ENCODE results near the gene SHMT1.
"Not testable (repeated sequence)": the region's sequence is repeated elsewhere in the genome, so short reads cannot be mapped to it uniquely, and the experiment has no call there.

Gene SHMT1

DNA sequence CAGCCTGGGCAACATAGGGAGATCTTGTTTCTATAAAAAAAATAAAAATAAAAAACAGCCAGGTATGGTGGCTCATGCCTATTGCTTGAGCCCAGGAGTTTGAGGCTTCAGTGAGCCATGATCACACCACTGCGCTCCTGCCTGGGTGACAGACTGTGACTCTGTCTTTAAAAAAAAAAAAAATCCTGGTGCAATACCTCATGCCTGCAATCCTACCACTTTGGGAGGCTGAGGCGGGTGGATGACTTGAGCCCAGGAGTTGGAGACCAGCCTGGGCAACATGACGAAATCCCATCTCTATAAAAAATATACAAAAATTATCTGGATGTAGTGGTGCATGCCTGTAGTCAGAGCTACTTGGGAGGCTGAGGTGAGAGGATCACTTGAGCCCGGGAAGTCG, 15.3 kb upstream of the SHMT1 start:
- not testable (repeated sequence) for DNase-seq (ENCODE audit: low spot score)

DNA sequence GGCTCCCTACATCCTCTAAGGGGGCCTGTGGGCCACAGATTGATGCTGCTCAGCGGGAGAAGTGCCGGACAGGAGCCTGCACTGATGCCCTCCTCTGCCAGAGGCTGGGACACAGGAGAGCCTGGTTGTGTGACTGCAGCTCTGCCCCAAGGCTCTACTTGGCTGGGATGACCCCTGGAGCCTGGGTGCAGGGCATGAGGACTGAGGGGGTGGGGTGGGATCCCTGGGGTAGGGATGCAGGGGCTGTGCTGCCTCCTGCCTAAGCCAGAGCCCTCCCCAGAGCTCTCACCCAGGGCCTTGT, 14.8 kb upstream of the SHMT1 start:
- no peak for DNase-seq (ENCODE audit: low spot score)

DNA sequence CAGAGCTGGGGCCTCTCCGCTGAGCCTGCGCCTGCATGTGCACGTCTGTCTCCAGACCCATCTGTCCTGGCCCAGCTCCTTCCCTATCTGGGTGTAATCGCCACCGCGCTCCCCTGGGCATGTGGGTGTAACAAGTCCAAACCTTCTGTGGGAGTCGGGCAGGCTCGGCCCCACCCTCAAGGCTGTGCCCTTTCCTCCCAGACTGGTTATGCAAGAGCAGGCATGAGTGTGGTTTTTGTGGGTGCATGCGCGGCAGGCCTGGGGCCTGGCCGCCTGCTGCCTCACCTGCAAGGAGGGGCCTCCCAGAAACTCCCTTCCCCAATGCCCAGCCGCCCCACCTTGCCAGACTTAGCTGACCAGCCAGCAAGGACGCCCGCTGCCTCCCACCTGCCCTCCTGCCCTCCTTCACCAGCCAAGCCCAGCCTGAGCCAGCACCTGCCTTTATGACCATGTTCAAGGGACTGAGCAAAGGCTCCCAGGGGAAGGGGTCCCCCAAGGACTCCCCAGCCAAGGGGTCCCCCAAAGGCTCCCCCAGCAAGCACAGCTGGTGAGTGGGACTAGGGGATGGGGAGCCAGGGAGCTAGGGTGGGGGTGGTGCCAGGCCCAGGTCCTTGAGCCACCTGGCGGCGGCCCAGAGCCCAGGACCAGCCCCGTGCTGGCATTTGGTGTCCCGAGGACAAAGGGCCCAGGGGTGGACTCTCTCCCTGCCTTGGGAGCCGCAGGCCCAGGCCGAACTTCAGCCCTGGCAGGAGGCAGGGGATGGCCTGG, 14.3 kb upstream of the SHMT1 start, which contains the start of gene EVPLL:
EVPLL (plus strand) TSS at position 342 of the 768 bp plus-strand sequence. CDS start 3,160 bp downstream, outside the sequence.
- no peak for DNase-seq (ENCODE audit: low spot score)

GRCh38 chr17:18374216-18374615, 10.9 kb upstream of the SHMT1 start:
- DNase-seq (ENCODE audit: low spot score) = no peak

GRCh38 chr17:18373181-18373580, 9.8 kb upstream of the SHMT1 start:
- not testable (repeated sequence) for DNase-seq (ENCODE audit: low spot score)

DNA sequence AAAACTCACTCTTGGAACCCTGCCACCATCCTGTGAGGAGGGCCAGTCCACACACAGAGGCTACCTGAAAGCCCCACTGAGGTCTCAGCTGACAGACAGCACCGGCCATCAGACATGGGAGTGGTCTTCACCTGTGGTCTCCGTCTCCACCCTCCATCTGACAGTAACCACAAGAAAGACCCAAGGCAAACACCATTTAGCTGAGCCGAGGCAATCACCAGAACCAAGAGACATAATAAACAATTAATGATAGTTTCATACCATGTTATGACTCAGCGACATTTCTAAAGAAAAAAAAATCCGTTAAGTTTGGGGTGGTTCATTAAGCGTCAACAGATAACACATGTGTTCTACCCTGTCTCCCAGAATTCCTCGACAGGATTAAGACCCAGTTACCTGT, 8.1 kb upstream of the SHMT1 start:
- DNase-seq (ENCODE audit: low spot score) = no peak

- no peak for DNase-seq (ENCODE audit: low spot score)
Measured at GRCh38 chr17:18370761-18371160, 7.4 kb upstream of the SHMT1 start.

DNA sequence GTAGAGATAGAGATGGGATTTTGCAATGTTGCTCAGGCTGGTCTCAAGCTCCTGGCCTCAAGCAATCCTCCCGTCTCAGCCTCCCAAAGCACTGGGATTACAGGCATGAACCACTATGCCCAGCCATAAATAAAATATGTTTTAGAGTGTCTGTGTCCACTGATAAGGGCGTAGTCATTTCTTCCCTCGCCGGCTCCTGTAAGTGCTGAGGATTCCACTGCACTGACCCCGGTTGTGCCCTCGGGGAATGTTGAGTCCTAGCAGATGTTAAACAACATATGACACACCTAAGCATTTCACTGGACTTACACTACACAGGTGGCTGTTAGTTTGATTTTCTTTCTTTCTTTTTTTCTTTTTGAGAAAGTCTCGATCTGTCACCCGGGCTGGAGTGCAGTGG, 5.6 kb upstream of the SHMT1 start:
- no peak for DNase-seq (ENCODE audit: low spot score)

DNA sequence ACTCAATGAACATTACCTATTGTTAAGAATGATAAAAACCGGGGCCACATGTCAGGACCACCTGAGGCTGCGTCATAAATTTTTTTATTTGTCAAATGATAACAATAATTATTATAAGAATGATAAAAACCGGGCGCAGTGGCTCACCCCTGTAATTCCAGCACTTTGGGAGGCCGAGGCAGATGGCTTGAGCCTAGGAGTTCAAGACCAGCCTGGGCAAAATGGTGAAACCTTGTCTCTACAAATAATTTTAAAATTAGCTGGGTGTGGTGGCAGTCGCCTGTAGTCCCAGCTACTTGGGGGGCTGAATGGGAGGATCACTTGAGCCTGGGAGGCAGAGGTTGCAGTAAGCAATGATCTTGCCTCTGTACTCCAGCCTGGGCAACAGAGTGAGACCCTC, 816 bp upstream of the SHMT1 start:
- DNase-seq (ENCODE audit: low spot score) = no peak

DNA sequence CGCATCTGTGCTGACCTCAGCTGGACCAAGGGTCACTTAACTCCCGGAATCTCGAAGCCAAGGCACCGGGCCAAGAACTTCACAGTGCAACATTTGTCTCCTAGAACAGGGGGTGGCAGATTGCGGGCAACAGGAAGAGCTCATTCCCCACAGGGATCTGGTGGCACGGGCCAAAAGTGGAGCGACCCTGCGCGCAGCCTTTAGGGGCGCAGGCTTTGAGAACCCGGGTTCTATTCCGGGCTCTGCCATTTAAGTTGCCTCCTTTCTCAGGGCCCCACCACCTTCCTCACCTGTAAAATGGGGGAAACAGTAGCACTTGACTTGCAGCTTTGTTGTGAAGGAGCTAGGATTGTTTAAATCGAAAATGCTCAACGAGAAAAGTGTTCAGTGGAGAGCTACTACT, 651 bp downstream of the SHMT1 start:
- DNase-seq (ENCODE audit: low spot score) = peak; percentile 70

DNA sequence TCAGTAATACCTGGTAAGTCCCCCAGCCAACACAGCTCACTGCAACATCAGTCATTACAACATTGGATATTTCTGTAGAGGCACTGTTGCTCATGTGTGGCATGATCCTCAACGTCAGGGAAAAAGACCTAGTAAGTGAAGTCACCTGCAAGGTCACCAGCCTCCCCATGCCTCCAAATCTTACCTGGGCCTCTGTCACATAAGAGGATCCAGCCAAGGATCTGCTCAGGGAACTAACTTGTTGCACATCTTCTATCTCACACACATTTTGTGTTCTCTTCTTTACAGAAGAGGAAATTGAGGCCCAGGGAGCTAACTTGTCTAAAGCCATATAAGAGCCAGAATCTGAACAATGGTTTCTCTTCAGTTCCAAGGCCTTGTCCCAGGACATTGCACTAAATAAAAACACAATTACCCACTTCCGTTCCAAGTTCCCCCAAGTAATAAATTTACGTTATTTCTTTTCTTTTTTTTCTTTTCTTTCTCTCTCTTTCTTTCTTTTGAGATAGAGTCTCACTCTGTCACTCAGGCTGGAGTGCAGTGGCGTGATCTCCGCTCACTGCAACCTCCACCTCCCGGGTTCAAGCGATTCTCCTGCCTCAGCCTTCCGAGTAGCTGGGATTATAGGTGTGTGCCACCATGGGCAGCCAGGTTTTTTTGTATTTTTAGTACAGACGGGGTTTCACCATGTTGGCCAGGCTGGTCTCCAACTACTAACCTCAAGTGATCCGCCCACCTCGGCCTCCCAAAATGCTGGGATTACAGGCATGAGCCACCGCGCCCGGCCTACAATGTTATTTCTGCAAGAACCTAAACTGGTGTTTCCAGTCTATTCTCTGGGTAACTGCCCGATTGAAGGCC, 1.3 kb downstream of the SHMT1 start:
- DNase-seq (ENCODE audit: low spot score) = no peak

GRCh38 chr17:18360518-18360917, 2.8 kb downstream of the SHMT1 start:
- no peak for DNase-seq (ENCODE audit: low spot score)

DNA sequence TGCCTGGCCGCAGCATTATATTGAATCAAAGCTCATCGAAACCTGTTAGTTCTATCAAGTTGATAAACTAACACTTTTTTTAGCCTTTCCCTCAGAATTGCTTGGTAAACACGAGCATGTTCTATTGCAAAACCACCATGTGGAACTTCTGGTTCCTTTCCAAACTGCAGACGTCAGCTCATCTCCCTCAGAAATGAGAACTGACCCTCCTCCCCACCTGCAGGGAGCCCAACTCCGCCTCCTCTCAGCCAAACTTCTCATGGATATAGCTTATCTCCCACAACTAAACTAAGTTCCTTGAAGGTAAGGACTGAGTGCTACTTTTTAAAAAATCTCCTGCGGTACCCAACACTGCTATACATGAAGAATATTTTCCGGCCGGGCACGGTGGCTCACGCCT, 6.7 kb downstream of the SHMT1 start:
- no peak for DNase-seq (ENCODE audit: low spot score)

DNA sequence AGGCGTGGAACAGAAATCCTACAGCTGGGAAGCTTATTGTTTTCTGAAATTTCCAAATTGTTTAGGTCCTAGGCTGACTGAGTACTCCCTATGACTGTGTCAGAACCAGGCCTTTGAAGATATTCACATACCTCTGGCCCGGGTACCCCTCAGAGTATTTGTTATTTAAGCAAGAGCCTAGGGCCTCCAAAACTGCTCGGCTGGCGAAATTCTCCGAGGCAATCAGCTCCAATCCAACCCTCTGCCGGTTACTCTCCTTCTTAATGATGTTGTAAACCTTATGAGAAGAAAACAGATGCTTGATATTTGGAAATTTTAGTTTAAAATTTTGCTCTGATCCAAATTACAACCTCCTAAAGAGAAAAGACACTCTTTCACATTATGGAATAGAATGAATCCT, 9.8 kb downstream of the SHMT1 start:
- DNase-seq (ENCODE audit: low spot score) = no peak

DNA sequence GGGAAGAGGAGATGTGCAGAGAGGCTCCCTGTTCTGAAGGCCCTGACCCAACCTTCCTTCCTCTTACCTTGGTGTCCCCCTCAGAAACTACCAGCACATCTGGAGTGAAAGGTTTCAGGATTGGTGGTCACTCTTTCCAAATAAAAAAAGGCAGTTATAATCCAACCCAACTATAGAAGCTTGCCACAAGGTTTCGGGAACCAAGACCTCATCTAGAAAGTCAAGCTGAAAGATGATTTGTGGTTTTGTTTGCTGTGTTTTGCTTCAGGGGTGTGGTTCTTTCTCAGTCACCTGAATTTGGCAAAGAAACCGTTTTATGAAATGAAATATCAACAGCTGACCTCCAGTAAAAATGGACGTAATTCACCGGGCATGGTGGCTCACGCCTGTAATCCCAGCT, 19.3 kb downstream of the SHMT1 start:
- DNase-seq (ENCODE audit: low spot score) = no peak

- no peak for DNase-seq (ENCODE audit: low spot score)
Measured at GRCh38 chr17:18339933-18340332, 23.4 kb downstream of the SHMT1 start.

DNA sequence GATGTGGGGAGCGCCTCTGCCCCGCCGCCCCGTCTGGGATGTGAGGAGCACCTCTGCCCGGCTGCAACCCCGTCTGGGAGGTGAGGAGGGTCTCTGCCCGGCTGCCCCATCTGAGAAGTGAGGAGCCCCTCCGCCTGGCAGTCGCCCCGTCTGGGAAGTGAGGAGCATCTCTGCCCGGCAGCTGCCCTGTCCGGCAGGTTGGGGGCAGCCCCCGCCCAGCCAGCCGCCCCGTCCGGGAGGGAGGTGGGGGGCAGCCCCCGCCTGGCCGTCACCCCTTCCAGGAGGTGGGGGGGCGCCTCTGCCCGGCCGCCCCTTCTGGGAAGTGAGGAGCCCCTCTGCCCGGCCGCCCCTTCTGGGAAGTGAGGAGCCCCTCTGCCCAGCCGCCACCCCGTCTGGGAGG, 25.2 kb downstream of the SHMT1 start:
- not testable (repeated sequence) for DNase-seq (ENCODE audit: low spot score)

- no peak for DNase-seq (ENCODE audit: low spot score)
Measured at GRCh38 chr17:18332909-18333489, 30.4 kb downstream of the SHMT1 start.

DNA sequence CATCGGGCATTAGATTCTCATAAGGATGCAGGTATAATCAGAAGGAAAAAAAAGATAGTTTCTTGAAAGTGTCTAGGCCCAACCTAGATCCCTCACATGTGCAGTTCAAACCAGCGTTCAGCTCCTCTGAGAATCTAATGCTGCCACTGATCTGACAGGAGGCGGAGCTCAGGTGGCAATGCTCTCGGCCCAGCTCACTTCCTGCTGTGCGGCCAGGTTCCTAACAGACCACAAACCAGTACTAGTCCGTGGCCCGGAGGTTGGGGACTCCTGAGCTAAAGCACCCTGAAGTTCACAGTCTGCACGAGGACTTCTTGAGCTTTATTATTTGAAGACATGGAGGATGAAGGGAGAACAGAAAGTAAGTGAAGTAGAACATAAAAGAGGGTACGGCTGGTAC, 31.5 kb downstream of the SHMT1 start:
- DNase-seq (ENCODE audit: low spot score) = no peak

DNA sequence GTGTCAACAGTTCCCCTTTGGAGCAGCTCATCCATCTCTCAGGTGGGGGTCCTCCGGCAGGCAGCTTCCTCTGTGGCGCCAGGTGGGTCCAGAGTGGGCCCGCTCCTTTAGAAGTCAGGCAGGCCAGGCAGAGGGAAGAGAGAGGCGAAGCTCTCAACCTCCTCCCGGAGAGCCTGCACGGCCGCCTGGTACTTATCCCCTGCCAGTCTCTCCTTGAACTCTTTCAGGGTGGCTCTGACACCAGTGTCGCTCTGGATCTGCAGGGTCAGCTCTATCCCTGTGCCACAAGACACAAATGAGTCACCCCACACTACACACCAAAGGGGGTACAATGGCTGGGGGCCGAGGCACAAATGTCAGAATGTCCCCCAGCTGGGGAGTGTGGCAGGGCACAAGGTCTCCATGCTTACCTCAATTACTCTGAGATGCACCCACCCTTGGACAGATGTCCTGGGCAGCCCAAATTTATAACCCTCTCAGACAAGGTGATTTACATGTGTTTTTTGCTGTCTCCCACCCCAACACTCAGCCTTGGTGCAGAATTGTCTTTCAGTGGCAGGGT, 34.6 kb downstream of the SHMT1 start:
- no peak for DNase-seq (ENCODE audit: low spot score)

- no peak for DNase-seq (ENCODE audit: low spot score)
Measured at GRCh38 chr17:18327556-18327955, 35.8 kb downstream of the SHMT1 start.

GRCh38 chr17:18327093-18327492, 36.3 kb downstream of the SHMT1 start:
- no peak for DNase-seq (ENCODE audit: low spot score)

DNA sequence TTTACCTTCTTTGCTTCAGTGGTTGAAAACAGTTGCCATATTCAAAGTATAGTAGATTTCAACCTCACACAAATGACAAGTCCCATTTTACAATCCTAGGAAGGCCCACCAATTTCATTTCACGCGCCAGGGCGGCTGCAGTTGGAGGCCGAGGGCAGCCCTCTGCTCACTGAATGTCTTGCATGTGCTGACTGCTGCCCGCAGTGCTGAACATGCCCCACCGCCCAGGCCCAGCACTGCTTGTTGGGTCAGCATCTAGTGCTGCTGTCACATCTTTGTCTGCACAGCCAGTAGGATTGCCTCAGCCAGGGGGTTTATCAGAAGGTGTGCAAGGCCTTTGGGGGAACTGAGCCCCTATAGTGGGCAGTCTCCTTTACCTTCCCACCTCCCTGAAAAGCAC, 36.8 kb downstream of the SHMT1 start:
- DNase-seq (ENCODE audit: low spot score) = no peak
